HepG2 (cell line): ENCODE results near the gene PEX11G. TPM values are rescaled to one million over a fixed set of nuclear protein-coding genes. Genes with fewer than 3 reads are reported as not detected.

Source experiments
- CBX2 ChIP-seq, 2 experiments: fragments of 200-600 bp in 1 of 2; sonication (generic); formaldehyde crosslinking in 1 of 2; IDR thresholded peaks; 2 replicates each; pipeline versions ENCODE4 v1.7.0 to v1.8.1; 2018 to 2022; ENCODE audit warnings: low read depth in 2 of 2, low read length in 1 of 2, mild to moderate bottlenecking in 1 of 2, missing genetic modification reagents in 1 of 2
- ELF3 ChIP-seq: IDR thresholded peaks from 2 replicates; pipeline ENCODE4 v1.6.1; 2016; ENCODE audit warnings: missing genetic modification reagents, missing compliant biosample characterization
- FOXP1 ChIP-seq, 2 experiments: fragments of 450-650 bp in 1 of 2; IDR thresholded peaks; 2 replicates each; pipeline ENCODE4 v1.6.1; 2017 to 2018; ENCODE audit warnings: antibody characterized with exemption in 1 of 2
- GPN1 ChIP-seq: sonication (generic); formaldehyde crosslinking; IDR thresholded peaks from 2 replicates; pipeline ENCODE4 v1.5.1; 2020; ENCODE audit warnings: missing genetic modification reagents, borderline replicate concordance
- NFIC ChIP-seq: IDR thresholded peaks from 2 replicates; pipeline ENCODE4 v1.6.1; 2012; ENCODE audit warnings: mild to moderate bottlenecking, low read length, inconsistent platforms
- RORA ChIP-seq: sonication (generic); formaldehyde crosslinking; IDR thresholded peaks from 2 replicates; pipeline ENCODE4 v1.5.0; 2020; ENCODE audit warnings: mild to moderate bottlenecking, missing genetic modification reagents, moderate library complexity
- THAP9 ChIP-seq: sonication (generic); formaldehyde crosslinking; IDR thresholded peaks from 2 replicates; pipeline ENCODE4; 2020; ENCODE audit warnings: missing genetic modification reagents, mild to moderate bottlenecking, borderline replicate concordance
- ZFP36 ChIP-seq: fragments of 150-350 bp; IDR thresholded peaks from 2 replicates; pipeline ENCODE4 v1.6.1; 2018; ENCODE audit warnings: borderline replicate concordance, low read length, low read depth; ENCODE audit not compliant: partially characterized antibody
- ZNF136 ChIP-seq: sonication (generic); formaldehyde crosslinking; IDR thresholded peaks from 2 replicates; pipeline ENCODE4 v1.8.1; 2022; ENCODE audit warnings: low read depth, mild to moderate bottlenecking, moderate library complexity, missing genetic modification reagents
- ZNF280D ChIP-seq: sonication (generic); formaldehyde crosslinking; IDR thresholded peaks from 2 replicates; pipeline ENCODE4 v1.5.1; 2020; ENCODE audit warnings: mild to moderate bottlenecking, missing genetic modification reagents
- polyA plus RNA-seq, 8 experiments: library from polyadenylated mRNA; depleted of rRNA in 3 of 8; stranded (reverse) in 7 of 8; unstranded in 1 of 8; fragments of >200 nt; fragmentation: Illumina TruSeq in 4 of 8; extraction: Trizol in 4 of 8; gene quantifications; 2 replicates each; pipeline versions ENCODE4 v1.2.1 to v1.2.3, GENCODE V29; 2011 to 2016; ENCODE audit warnings: low read depth in 4 of 8, missing spikeins in 1 of 8, mixed read lengths in 1 of 8; ENCODE audit not compliant: insufficient read depth in 1 of 8
- total RNA-seq, 5 experiments: library from RNA; depleted of rRNA; stranded (reverse); fragments of >200 nt; fragmentation: Illumina TruSeq; extraction: Trizol; gene quantifications; 2 replicates each; pipeline ENCODE4 v1.2.3, GENCODE V29; 2016; ENCODE audit warnings: low read depth in 1 of 5
- TF ChIP-seq, protein P1 (sequence below): sonication (generic); formaldehyde crosslinking; IDR thresholded peaks from 2 replicates; pipeline ENCODE4 v1.4.0; 2020; ENCODE audit warnings: missing genetic modification reagents
- TF ChIP-seq, protein P2 (sequence below): sonication (generic); formaldehyde crosslinking; IDR thresholded peaks from 2 replicates; pipeline ENCODE4 v1.5.0; 2020; ENCODE audit warnings: missing genetic modification reagents
- TF ChIP-seq, protein P3 (sequence below): sonication (generic); IDR thresholded peaks from 2 replicates; pipeline ENCODE4 v1.6.1; 2016; ENCODE audit warnings: low read depth, borderline replicate concordance
- TF ChIP-seq, protein P4 (sequence below): sonication (generic); formaldehyde crosslinking; IDR thresholded peaks from 2 replicates; pipeline ENCODE4 v1.8.1; 2023; ENCODE audit warnings: mild to moderate bottlenecking, inconsistent platforms, moderate library complexity, missing genetic modification reagents, borderline replicate concordance

PEX11G gene
- total and polyA plus RNA-seq, 2 of the 13 experiments (the other 11 are each of a cell fraction or from before 2014, with no cell fraction given): not detected

- TF ChIP-seq, protein P1, sequence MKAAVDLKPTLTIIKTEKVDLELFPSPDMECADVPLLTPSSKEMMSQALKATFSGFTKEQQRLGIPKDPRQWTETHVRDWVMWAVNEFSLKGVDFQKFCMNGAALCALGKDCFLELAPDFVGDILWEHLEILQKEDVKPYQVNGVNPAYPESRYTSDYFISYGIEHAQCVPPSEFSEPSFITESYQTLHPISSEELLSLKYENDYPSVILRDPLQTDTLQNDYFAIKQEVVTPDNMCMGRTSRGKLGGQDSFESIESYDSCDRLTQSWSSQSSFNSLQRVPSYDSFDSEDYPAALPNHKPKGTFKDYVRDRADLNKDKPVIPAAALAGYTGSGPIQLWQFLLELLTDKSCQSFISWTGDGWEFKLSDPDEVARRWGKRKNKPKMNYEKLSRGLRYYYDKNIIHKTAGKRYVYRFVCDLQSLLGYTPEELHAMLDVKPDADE (CRISPR knock-in tag): no peak
- TF ChIP-seq ZNF280D: no peak
- TF ChIP-seq ZNF136 (CRISPR knock-in tag): no peak
- TF ChIP-seq FOXP1 (IDR thresholded peaks at IDR 0.05): 0 out of 2 replicates have a peak, but pooled peaks have one; percentile 18
- no peak for TF ChIP-seq FOXP1 (CRISPR knock-in tag; IDR thresholded peaks at IDR 0.05)
- TF ChIP-seq RORA (CRISPR knock-in tag): no peak
- TF ChIP-seq, protein P2, sequence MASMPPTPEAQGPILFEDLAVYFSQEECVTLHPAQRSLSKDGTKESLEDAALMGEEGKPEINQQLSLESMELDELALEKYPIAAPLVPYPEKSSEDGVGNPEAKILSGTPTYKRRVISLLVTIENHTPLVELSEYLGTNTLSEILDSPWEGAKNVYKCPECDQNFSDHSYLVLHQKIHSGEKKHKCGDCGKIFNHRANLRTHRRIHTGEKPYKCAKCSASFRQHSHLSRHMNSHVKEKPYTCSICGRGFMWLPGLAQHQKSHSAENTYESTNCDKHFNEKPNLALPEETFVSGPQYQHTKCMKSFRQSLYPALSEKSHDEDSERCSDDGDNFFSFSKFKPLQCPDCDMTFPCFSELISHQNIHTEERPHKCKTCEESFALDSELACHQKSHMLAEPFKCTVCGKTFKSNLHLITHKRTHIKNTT (CRISPR knock-in tag): no peak
- TF ChIP-seq CBX2 (IDR thresholded peaks at IDR 0.05; ENCODE audit: low read depth, low read length): no peak
- TF ChIP-seq CBX2 (CRISPR knock-in tag; IDR thresholded peaks at IDR 0.05; ENCODE audit: low read depth): no peak
- TF ChIP-seq, protein P3, sequence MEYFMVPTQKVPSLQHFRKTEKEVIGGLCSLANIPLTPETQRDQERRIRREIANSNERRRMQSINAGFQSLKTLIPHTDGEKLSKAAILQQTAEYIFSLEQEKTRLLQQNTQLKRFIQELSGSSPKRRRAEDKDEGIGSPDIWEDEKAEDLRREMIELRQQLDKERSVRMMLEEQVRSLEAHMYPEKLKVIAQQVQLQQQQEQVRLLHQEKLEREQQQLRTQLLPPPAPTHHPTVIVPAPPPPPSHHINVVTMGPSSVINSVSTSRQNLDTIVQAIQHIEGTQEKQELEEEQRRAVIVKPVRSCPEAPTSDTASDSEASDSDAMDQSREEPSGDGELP: peak; percentile 89
- TF ChIP-seq ELF3 (CRISPR knock-in tag): peak; percentile 48; the same call in 1 of the 2 replicates
- no peak for TF ChIP-seq GPN1 (CRISPR knock-in tag)
- no peak for TF ChIP-seq ZFP36
- no peak for TF ChIP-seq NFIC
- TF ChIP-seq, protein P4, sequence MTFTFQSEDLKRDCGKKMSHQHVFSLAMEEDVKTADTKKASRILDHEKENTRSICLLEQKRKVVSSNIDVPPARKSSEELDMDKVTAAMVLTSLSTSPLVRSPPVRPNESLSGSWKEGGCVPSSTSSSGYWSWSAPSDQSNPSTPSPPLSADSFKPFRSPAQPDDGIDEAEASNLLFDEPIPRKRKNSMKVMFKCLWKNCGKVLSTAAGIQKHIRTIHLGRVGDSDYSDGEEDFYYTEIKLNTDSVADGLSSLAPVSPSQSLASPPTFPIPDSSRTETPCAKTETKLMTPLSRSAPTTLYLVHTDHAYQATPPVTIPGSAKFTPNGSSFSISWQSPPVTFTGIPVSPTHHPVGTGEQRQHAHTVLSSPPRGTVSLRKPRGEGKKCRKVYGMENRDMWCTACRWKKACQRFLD (CRISPR knock-in tag): no peak
- TF ChIP-seq THAP9 (CRISPR knock-in tag): peak; percentile 54; the same call in 1 of the 2 replicates
Measured at GRCh38 chr19:7494416-7495098, 5.7 kb upstream of the PEX11G start (continued).
